ENCODE results near the gene PRLHR. TPM values are rescaled to one million over a fixed set of nuclear protein-coding genes. Genes with fewer than 3 reads are reported as not detected.

PRLHR gene
- total and polyA plus RNA-seq, 2 of the 4 experiments (the other 2 are of a cell fraction) = not detected

DNA sequence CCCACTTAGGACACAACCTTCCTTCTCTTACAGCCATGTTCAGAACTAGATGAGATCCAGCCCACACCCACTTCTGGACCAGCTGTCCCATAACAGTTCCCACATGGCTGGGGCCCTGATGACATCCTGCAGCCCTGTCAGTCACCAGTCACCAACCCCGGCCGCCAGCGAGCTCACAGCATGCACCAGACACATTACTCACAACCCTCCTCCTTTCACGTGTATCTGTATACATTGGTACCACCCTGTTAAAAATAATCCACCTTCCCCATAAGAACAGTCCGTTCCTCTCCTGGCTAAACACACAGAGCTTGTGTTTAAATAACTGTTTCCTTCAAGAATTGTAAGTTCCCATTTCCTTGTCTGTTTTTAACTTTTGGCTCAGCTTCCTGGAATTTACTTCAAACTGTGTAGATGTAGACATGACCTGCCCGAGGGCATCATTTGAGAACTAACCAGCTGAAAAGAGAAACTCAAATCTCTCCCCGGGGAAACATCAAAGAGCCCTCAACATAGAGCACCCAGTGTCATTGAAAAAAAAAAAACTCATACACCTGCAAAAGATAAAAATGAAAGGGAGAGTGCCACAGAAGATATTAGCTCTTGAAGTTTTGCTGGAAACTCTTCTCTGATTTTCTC is 26.0 kb upstream of the PRLHR start:
- DNase-seq = no peak
- Histone ChIP-seq H2BK15ac (ENCODE audit: low read depth, low read length) (no peak overlapping the region), H3K4me3 (ENCODE audit: insufficient read depth, low read depth, low read length) (no peak overlapping the region), H3K27me3 (ENCODE audit: control insufficient read depth, insufficient read depth, low read length) (peaks cover 1% of the 10 kb centered on the region; the same call in 1 of the 2 replicates), H4K91ac (ENCODE audit: insufficient read depth, low read depth, low read length) (no peak overlapping the region), H2BK5ac (ENCODE audit: low read depth, low read length, poor library complexity, severe bottlenecking) (no peak overlapping the region), H2BK120ac (ENCODE audit: low read depth, low read length) (no peak overlapping the region), H3K4ac (ENCODE audit: low read depth, low read length) (no peak overlapping the region), H3K4me2 (ENCODE audit: low read depth, low read length) (no peak overlapping the region), H3K18ac (ENCODE audit: low read depth, low read length) (no peak overlapping the region), H3K23ac (ENCODE audit: low read depth, low read length) (no peak overlapping the region), H3K9me3 (ENCODE audit: control insufficient read depth, insufficient read depth, low read length) (no peaks in the 10 kb centered on the region), H3K14ac (replicated peaks; ENCODE audit: low read depth, low read length) (no peak overlapping the region), H3K4me1 (ENCODE audit: control insufficient read depth, insufficient read depth, low read length) (no peaks in the 10 kb centered on the region), H2BK20ac (ENCODE audit: low read depth, low read length) (no peak overlapping the region), H3K9me1 (ENCODE audit: insufficient read depth, low read length) (no peaks in the 10 kb centered on the region), H2AFZ (replicated peaks; ENCODE audit: low read length, poor library complexity) (no peak overlapping the region), H4K8ac (ENCODE audit: low read depth in 2 of 2, low read length in 2 of 2) (no peak overlapping the region), H4K5ac (ENCODE audit: low read depth, low read length) (no peak overlapping the region), H2AK9ac (replicated peaks; ENCODE audit: low read depth, low read length, poor library complexity) (no peak overlapping the region), H4K20me1 (ENCODE audit: insufficient read depth, low read length) (no peaks in the 10 kb centered on the region), H3K79me1 (ENCODE audit: low read depth in 1 of 2, low read length in 2 of 2) (no peaks in the 10 kb centered on the region), H3K27ac (ENCODE audit: insufficient read depth, low read length) (no peak overlapping the region), H2AK5ac (ENCODE audit: low read depth, low read length) (no peak overlapping the region), H3K9ac (ENCODE audit: low read depth, low read length) (no peak overlapping the region), H3K56ac (ENCODE audit: extremely low read depth, insufficient read depth, low read length) (no peak overlapping the region), H3K36me3 (ENCODE audit: control insufficient read depth, insufficient read depth, low read length) (no peaks in the 10 kb centered on the region)
- BruUV-seq (replicated peaks) = no TSS peak
- intact Hi-C loops (cut with micrococcal nuclease) (no loop called here), in situ Hi-C loops (cut with MboI; ENCODE audit: low sequenced_read_pairs) (no loop called here), dilution Hi-C loops (cut with HindIII; ENCODE audit: low sequenced_read_pairs, unreplicated experiment) (no loop called here)
- ChIA-PET POLR2A (ENCODE audit: unreplicated experiment) (no interaction called here), CTCF (interaction anchor here (0.6 kb wide), 2 partner anchors 12 to 15 kb away, joined by 3 to 6 read pairs; no protein-coding TSS in a partner anchor)
- WGBS, 2 experiments (ENCODE audit: extremely low coverage in 2 of 2, insufficient read length in 1 of 2) = 23% methylated on average over 4 of the region's 7 CpGs; no CpG with 5 or more reads in 1 of the 2 experiments
- no peak for ATAC-seq (ENCODE audit: low read depth)
- TF ChIP-seq SMC3 (IDR thresholded peaks at IDR 0.05; ENCODE audit: low read depth, low read length) = no peak
- no peak for TF ChIP-seq RFX5 (IDR thresholded peaks at IDR 0.05; ENCODE audit: low read depth, low read length)
- no peak for TF ChIP-seq BHLHE40 (IDR thresholded peaks at IDR 0.05; ENCODE audit: low read depth, low read length)
- no peak for TF ChIP-seq MAZ (IDR thresholded peaks at IDR 0.05; ENCODE audit: borderline replicate concordance, low read depth, low read length)
- TF ChIP-seq MXI1 (IDR thresholded peaks at IDR 0.05; ENCODE audit: borderline replicate concordance, low read depth, low read length) = no peak
- no peak for TF ChIP-seq FOS (IDR thresholded peaks at IDR 0.05; ENCODE audit: low read depth, low read length)
- no peak for TF ChIP-seq CTCF (conservative IDR thresholded peaks at IDR 0.05; ENCODE audit: low read depth, low read length)
- no peak for TF ChIP-seq ELK1 (IDR thresholded peaks at IDR 0.05; ENCODE audit: borderline replicate concordance, low read depth, low read length)
- no peak for TF ChIP-seq RCOR1 (IDR thresholded peaks at IDR 0.05; ENCODE audit: insufficient replicate concordance, low read length)
- TF ChIP-seq CEBPB (IDR thresholded peaks at IDR 0.05; ENCODE audit: low read depth, low read length) = no peak
- TF ChIP-seq CHD1 (IDR thresholded peaks at IDR 0.05; ENCODE audit: low read depth, low read length) = no peak
- TF ChIP-seq POLR2A (IDR thresholded peaks at IDR 0.05; ENCODE audit: low read depth, low read length) = no peak
- no peak for TF ChIP-seq RAD21 (IDR thresholded peaks at IDR 0.05; ENCODE audit: low read length)
